Mesothelial cell of epicardium (in vitro differentiated cells): Measurements from ENCODE around the gene FAM20B. TPM values are rescaled to one million over a fixed set of nuclear protein-coding genes. Genes with fewer than 3 reads are reported as not detected.
"Not testable (repeated sequence)": the region's sequence is repeated elsewhere in the genome, so short reads cannot be mapped to it uniquely, and the experiment has no call there.

ENCODE experiments used
- DNase-seq, 2 experiments: peaks; one replicate each; pipeline ENCODE4 v3.0.0; 2021; ENCODE audit warnings: low spot score in 2 of 2; ENCODE audit not compliant: unreplicated experiment in 2 of 2
- H3K27ac Mint-ChIP-seq: 2 replicates; pipeline ENCODE4 v1.8.0; 2021; ENCODE audit warnings: mixed read lengths
- H3K27me3 Mint-ChIP-seq: 2 replicates; pipeline ENCODE4 v1.8.0; 2021; ENCODE audit warnings: low read depth, mixed read lengths
- H3K36me3 Mint-ChIP-seq: 2 replicates; pipeline ENCODE4 v1.8.0; 2021; ENCODE audit warnings: mixed read lengths
- H3K4me1 Mint-ChIP-seq: 2 replicates; pipeline ENCODE4 v1.8.0; 2021; ENCODE audit warnings: mixed read lengths
- H3K4me3 Mint-ChIP-seq: 2 replicates; pipeline ENCODE4 v1.8.0; 2021; ENCODE audit warnings: mild to moderate bottlenecking, moderate library complexity, mixed read lengths
- H3K9me3 Mint-ChIP-seq: 2 replicates; pipeline ENCODE4 v1.8.0; 2021; ENCODE audit warnings: mixed read lengths
- CTCF ChIP-seq: fragments of 200-600 bp; sonication (generic); IDR thresholded peaks from one replicate; pipeline ENCODE4 v1.5.0; 2021; ENCODE audit warnings: antibody characterized with exemption; ENCODE audit not compliant: unreplicated experiment
- total RNA-seq: library from RNA; stranded (reverse); gene quantifications from 3 replicates; pipeline ENCODE4 v1.2.1, GENCODE V29; 2021

FAM20B gene, protein sequence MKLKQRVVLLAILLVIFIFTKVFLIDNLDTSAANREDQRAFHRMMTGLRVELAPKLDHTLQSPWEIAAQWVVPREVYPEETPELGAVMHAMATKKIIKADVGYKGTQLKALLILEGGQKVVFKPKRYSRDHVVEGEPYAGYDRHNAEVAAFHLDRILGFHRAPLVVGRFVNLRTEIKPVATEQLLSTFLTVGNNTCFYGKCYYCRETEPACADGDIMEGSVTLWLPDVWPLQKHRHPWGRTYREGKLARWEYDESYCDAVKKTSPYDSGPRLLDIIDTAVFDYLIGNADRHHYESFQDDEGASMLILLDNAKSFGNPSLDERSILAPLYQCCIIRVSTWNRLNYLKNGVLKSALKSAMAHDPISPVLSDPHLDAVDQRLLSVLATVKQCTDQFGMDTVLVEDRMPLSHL
- total RNA-seq, result 49.5 to 56.8 TPM (median 52.2 TPM) in 3 replicates

DNA sequence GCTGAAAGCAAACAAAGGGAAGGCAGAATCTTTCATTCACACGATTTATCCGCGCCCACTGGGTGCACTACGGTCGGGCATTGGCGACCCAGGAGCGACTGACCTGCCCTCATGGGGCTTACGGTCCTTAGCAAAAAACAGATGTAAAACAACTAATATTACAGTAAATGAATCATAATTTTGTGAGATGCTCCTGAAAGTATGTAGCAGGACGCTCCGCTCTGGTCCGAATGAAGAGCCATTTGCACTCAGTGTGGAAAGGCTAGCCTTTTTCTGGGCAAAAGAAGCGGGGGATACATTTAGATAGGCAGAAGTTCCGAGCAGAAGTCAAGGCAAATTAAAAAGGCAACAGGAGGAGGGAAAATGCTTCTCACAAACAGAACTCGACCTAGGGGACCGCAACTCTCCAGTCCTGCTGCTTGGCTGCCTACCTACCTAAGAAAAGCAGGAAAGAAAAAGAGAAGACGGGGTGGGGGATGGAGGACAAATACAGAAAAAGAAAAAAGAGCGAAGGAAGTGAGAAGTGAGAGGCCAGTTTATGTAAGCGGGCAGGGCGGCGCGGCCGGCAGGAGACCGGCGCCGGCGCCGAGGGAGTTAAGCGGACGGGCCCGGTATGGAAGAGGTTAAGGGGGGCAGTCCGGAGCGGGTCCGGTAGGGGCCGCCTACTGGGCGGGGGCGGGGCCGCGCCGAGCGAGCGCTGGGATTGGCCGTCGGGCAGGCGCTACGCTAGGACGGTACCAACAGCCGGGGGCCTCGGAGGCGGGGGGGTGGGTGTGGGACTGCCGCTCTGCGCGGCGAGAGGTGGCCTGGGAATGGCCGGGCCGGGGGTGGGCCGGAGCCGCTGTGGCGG lies at the start of gene FAM20B:
TSS of gene FAM20B (plus strand) at position 770 of the 850 bp plus-strand sequence. CDS start 17,954 bp downstream, outside the sequence.
- no peak for TF ChIP-seq CTCF
- peak within 1 kb of the TSS; percentile 84 for H3K4me3 Mint-ChIP-seq
- DNase-seq, result peak; percentile 76 to 84
- H3K27me3 Mint-ChIP-seq, result no peaks in the 10 kb centered on the region
- H3K27ac Mint-ChIP-seq, result peak within 1 kb of the TSS; percentile 91
- no peaks in the 10 kb centered on the region for H3K36me3 Mint-ChIP-seq
- H3K4me1 Mint-ChIP-seq, result peaks cover 27% of the 10 kb centered on the region
- H3K9me3 Mint-ChIP-seq, result no peaks in the 10 kb centered on the region

- peaks cover 41% of the 10 kb centered on the region for H3K9me3 Mint-ChIP-seq
- H3K4me1 Mint-ChIP-seq, result peaks cover 9% of the 10 kb centered on the region
- no peak overlapping the region for H3K4me3 Mint-ChIP-seq
- H3K36me3 Mint-ChIP-seq, result peaks cover 9% of the 10 kb centered on the region
- no peaks in the 10 kb centered on the region for H3K27me3 Mint-ChIP-seq
- no peak for TF ChIP-seq CTCF
- H3K27ac Mint-ChIP-seq, result no peak overlapping the region
- no peak for DNase-seq
These were observed 49.2 kb upstream of the FAM20B start for GRCh38 chr1:178976541-178976940.

DNA sequence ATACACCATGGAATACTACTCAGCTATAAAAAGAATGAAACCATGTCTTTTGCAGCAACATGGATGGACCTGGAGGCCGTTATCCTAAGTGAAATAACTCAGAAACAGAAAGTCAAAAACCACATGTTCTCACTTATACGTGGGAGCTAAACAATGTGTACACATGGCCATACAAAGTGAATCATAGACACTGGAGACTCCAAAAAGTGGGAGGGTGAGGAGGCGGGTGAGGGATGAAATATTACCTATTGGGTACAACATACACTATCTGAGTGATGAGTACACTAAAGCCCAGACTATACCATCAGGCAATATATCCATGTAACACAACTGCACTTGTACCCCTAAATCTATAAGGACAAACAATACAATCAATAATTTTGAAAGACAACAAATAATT lies 39.5 kb upstream of the FAM20B start:
- H3K4me3 Mint-ChIP-seq, result no peak overlapping the region
- H3K27ac Mint-ChIP-seq, result no peak overlapping the region
- H3K9me3 Mint-ChIP-seq, result peaks cover 22% of the 10 kb centered on the region
- no peaks in the 10 kb centered on the region for H3K4me1 Mint-ChIP-seq
- TF ChIP-seq CTCF, result no peak
- H3K27me3 Mint-ChIP-seq, result no peaks in the 10 kb centered on the region
- DNase-seq, result no peak
- peaks cover 3% of the 10 kb centered on the region for H3K36me3 Mint-ChIP-seq

GRCh38 chr1:178988198-178988597 lies 37.5 kb upstream of the FAM20B start:
- H3K4me3 Mint-ChIP-seq, H3K9me3 Mint-ChIP-seq, H3K27ac Mint-ChIP-seq, H3K36me3 Mint-ChIP-seq, H3K27me3 Mint-ChIP-seq, H3K4me1 Mint-ChIP-seq, DNase-seq: not testable (repeated sequence)

GRCh38 chr1:178993559-178993958 lies 32.1 kb upstream of the FAM20B start:
- no peak for DNase-seq
- H3K36me3 Mint-ChIP-seq, result peaks cover 3% of the 10 kb centered on the region
- H3K9me3 Mint-ChIP-seq, result peaks cover 22% of the 10 kb centered on the region
- TF ChIP-seq CTCF, result no peak
- no peaks in the 10 kb centered on the region for H3K4me1 Mint-ChIP-seq
- no peak overlapping the region for H3K27ac Mint-ChIP-seq
- H3K4me3 Mint-ChIP-seq, result no peak overlapping the region
- no peaks in the 10 kb centered on the region for H3K27me3 Mint-ChIP-seq

DNA sequence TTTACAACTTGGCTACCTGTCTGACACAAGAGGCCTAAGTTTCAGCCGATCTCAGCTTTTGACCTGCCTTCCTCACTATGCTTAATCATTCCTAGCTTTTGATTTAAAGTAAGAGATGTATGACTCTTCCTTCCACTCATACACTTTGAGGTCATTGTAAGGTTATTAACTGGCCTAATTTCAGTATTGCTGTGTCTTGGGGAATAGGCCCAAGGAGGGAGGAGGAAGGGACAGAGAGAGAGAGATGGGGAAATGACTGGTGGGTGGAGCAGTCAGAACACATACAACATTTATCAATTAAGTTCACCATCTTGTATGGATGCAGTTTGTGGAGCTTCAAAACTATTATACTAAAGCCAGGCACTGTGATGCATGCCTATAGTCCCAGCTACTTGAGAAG lies 28.3 kb upstream of the FAM20B start:
- DNase-seq, result no peak
- Mint-ChIP-seq H3K27ac (no peak overlapping the region), H3K4me1 (peaks cover 2% of the 10 kb centered on the region), H3K4me3 (no peak overlapping the region), H3K36me3 (peaks cover 3% of the 10 kb centered on the region), H3K9me3 (peaks cover 22% of the 10 kb centered on the region), H3K27me3 (no peaks in the 10 kb centered on the region)
- TF ChIP-seq CTCF, result no peak
